ENCODE data around the gene CDC6.

The CDC6 gene

GRCh38 chr17:40287494-40288369 is at the start of gene CDC6:
TSS of gene CDC6 (plus strand) at chr17:40287879. CDS start at chr17:40289421, 1,542 bp downstream.
- DNase-seq, result peak; percentile 99

DNA sequence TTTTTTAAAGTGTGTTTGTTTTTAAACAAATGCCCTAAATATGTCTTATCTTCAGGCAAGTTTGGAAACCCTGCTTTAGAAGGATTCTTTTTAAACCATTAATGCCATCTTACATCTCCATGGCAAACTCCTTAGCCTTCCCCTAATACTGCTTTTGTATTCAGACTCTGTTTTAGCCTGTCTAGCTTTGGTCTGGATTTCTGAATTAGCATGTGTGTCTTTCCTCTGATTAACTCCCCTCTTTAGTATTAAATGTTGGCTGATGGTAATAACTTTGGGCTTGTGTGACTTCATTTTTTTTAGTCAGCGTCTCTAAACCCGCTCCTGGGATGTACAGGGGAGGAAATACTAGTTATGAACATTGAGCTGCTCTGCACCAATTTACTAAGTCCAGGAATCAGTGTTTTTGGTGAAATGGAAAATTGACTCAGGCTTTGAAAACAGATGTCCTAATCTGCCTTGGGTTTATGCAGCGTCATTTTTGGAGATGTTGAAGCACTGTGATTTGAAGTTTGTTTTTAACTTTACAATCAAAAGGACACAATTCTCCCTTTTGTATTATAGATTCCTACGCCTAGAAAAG is 46.3 kb upstream of the CDC6 start:
- DNase-seq, result no peak

GRCh38 chr17:40242774-40243173 is 44.9 kb upstream of the CDC6 start:
- DNase-seq, result no peak

DNA sequence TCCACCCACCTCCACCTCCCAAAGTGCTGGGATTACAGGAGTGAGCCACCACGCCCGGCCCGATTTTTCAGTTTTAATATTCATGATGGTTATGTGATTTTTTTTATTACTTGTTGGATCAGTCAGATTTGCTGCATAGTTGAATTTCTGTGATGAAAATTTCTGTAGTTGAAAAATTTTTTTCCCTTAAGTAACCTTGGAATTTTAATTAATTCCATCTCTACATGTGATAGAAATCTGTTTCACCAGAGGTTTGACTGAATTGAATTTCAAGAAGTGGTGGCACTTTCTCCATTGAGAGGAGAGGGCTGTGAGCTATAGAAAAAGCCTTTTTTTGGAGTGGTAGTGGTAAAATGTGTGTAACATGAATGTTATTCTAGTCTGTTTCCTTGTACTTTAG is 43.9 kb upstream of the CDC6 start:
- DNase-seq, result no peak

GRCh38 chr17:40244255-40244654 is 43.4 kb upstream of the CDC6 start:
- no peak for DNase-seq

- DNase-seq, result no peak
Measured at GRCh38 chr17:40247926-40248495, 39.7 kb upstream of the CDC6 start.

DNA sequence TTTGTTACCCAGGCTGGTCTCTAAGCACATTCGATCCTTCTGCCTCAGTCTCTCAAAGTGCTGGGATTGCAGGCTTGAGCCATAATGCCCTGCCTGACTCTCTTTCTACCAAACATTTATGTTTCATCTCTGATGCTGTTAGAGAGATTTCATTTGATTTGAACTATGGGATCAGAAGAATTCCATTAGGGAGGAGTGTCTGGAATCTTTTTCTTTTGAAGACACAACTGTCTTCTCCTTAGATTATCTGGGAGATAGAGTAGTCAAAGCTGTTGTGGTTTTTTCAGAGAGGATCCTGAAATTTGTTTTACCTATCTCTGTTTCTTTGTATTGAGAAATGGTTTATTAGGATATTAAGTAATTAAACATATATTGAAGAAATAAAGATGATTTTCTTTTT is 39.2 kb upstream of the CDC6 start:
- no peak for DNase-seq

- no peak for DNase-seq
Measured at GRCh38 chr17:40251576-40251975, 36.1 kb upstream of the CDC6 start.

GRCh38 chr17:40253565-40253964 is 34.1 kb upstream of the CDC6 start:
- DNase-seq, result no peak

DNA sequence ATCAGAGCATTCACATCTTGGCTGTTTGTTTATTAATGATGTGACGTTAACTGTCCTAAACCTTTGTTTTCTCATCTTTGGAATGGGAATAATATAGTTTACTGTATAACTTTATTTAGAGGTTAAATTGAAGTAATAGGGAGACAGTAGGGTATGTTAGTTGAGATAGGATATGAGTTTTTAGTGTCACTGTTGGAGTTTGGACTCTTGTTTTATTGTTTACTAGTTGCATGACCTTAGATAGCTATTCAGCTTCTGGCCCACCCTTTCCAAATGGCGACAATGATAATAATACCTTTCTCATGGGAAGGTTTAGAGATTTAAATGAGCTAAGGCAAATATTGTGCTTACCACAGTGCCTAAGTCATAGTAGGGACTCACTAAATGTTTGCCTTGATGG is 28.2 kb upstream of the CDC6 start:
- no peak for DNase-seq

DNA sequence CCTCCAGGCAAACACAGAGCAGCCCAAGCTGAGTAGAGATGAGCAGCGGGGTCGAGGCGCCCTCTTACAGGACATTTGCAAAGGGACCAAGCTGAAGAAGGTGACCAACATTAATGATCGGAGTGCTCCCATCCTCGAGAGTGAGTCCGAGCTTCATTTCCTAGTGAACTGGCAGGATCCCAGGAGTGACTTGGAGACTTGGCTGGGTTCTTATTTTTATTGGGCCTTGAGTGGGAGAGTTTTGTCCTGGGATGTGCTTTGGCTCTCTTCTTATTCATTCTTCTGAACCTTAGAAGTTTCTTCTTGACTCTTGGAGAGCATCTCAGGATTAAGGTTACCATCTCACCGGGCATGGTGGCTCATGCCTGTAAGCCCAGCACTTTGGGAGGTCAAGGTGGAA is 27.2 kb upstream of the CDC6 start:
- no peak for DNase-seq

DNA sequence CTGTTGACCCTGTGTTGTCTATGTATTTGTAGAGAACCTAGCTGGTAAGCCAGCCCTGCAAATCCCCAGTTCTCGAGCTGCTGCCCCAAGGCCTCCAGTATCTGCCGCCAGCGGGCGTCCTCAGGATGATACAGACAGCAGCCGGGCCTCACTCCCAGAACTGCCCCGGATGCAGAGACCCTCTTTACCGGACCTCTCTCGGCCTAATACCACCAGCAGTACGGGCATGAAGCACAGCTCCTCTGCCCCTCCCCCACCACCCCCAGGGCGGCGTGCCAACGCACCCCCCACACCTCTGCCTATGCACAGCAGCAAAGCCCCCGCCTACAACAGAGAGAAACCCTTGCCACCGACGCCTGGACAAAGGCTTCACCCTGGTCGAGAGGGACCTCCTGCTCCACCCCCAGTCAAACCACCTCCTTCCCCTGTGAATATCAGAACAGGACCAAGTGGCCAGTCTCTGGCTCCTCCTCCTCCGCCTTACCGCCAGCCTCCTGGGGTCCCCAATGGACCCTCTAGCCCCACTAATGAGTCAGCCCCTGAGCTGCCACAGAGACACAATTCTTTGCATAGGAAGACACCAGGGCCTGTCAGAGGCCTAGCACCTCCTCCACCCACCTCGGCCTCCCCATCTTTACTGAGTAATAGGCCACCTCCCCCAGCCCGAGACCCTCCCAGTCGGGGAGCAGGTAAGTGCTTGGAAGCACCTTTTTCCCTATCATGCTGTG is 23.1 kb upstream of the CDC6 start:
- no peak for DNase-seq

DNA sequence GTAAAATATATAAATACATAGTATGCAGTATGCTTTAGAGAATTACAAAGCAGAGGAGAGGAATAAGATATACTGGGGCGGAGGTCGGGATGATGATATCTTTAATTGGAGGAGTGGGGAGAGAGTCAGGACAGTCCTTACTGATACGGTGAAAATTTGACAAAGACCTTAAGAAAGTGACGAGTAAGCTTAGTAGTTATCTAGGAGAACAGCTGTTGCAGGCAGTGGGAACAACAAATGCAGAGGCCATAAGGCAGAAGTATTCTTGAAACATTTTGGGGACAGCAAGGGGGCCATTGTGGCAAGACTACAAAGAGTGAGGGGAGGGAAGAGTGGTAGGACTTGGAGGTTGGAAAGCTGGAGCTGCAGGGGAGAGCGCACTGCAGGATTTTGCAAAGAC is 22.3 kb upstream of the CDC6 start:
- no peak for DNase-seq

DNA sequence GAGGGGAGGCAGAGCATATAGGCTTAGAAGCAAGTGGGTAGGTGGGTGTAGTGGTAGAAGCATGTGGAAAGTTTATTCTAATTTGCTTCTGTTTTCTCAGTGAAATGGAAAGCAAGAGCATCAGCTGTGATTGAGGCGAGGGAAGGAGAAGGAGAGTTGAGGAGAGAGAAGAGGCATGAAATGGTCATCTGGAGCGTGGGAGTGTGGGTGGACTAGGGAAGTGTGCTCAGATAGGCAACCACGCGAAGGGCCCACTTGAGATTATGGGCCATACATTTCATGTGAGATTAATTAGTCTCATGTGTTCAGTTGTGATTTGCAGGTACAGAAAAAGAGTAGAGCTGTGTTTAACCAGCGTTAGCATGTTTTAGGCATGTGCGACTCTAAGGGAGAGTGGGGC is 20.8 kb upstream of the CDC6 start:
- no peak for DNase-seq

DNA sequence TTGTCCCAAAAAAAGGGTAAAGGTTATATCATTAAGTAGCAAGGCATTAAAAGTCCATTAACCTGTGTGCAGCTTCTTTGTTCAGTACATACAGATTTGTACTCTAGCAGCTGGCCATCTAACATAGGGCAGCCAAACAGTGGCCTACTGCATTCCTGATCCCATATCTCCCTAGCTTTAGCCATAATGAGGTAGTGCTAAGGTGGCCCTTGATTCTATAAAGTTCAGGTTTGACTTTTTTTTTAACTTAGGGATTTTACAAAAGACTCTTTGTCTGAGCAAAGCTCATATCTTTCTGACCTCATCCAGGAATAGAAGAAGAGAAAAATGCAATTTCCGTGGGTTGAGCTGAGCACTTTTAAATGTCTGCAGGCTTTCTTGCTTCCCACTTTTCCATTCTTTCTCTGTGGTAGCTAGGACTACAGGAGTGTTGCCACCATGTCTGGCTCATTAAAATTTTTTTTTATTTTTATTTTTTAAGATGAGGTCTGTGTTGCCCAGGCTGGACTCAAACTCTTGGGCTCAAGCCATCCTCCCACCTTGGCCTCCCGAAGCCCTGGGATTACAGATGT is 19.5 kb upstream of the CDC6 start:
- no peak for DNase-seq

DNA sequence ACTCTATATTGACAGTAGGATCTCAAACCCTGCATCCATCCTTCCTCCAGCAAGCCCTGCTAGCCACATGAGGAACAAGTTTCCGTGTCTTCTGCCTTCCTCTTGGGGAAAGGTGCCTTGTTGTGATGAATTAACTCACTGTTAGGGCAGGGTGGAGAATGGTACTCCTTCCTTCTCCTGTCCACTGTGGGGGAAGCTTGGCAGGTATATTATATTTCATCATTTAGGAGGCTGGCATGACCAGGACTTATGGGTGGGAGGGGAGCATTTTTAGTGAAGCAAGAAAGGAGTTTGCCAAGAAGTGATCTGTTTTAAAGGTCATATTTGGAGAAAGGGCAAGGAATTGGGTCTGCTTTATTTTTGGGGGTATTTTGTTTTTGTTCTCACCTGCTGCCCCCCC is 9.3 kb upstream of the CDC6 start:
- DNase-seq, result no peak

GRCh38 chr17:40279402-40279801 is 8.3 kb upstream of the CDC6 start:
- DNase-seq, result no peak

DNA sequence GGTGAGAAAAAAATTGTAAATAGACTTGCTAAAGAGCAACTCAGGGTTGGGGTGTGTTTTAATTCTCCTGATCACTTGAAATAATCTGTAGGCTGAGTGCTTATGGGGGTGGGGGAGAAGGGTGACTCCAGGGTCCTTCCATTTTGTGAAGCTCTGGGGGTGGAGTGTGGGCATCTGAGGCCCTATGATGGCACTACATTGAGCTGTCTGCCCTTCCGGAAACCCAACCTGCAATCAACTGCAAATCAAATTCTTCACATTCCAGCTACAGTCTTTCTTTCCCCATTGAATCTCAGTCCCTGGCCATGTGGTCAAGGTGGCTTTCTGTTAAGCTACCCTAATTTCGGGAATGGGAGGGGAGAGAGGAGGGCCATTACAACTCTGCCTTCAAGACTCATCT is 6.0 kb upstream of the CDC6 start:
- DNase-seq, result no peak

- DNase-seq, result no peak
Measured at GRCh38 chr17:40283662-40284061, 4.0 kb upstream of the CDC6 start.

DNA sequence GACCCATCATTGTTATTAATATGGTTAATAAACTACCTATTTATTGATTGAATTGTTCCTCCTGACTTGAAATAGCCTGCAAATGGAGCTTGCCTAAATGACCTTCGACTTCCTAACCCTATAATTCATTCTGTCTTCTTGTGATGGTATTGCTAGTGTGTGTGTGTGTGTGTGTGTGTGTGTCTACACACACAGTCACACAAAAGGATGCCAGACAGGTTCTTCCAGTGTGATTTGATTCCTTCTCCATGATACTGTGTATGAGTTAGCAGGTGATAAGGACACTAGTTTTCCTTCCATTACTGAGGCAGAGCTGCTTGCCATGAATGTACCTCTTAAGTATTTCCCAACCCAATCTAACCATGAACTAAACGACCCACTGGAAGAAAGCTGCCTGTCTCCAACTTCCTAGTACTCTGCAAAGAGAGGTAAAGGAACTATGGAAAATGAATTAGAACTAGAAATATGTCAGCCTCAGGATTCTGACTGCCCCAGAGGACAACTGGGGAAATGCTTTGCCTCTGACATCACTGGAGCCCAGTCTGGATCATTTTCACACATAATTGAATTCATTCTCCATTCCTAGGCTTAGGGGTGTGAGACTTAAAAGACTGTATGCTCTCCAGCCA is 3.5 kb upstream of the CDC6 start:
- no peak for DNase-seq

GRCh38 chr17:40286473-40286872 is 1.2 kb upstream of the CDC6 start:
- no peak for DNase-seq

DNA sequence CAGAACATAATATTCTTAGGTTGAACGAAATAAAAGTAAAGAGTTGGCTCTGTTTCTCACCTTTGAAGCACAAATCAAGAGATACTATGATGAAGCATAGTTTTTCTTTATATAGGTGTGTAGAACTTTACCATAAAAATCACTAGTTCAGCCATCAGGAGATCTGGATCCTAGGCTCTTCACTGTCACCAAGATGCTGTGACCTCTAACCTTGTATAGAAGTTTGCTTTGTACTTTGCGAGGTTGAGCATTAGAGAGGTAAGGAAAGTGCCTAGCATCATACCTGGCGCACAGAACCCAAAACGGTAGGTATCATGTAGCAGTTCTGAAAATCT is 553 bp upstream of the CDC6 start:
- DNase-seq, result no peak

Measured in CD4-positive, alpha-beta T cell treated with Interferon gamma for 1 hour (primary cell).